Left lung (tissue), 14 donors: Measurements from ENCODE around the gene PSMA1. TPM values are rescaled to one million over a fixed set of nuclear protein-coding genes. Genes with fewer than 3 reads are reported as not detected.
"Not testable (repeated sequence)": the region's sequence is repeated elsewhere in the genome, so short reads cannot be mapped to it uniquely, and the experiment has no call there.

Experiments
- ATAC-seq: fragments of 200-7000 bp; cut with Tn5 transposase; one replicate; pipeline ENCODE4 v1.9.1; 2020; ENCODE audit warnings: moderate library complexity
- DNase-seq, 4 donors: peaks; one replicate each; pipeline ENCODE4 v3.0.0-alpha.2; 2013 to 2020
- H3K27ac ChIP-seq, 2 donors: fragments of 200-600 bp; sonication (generic) in 1 of 2; one replicate each; pipeline versions ENCODE4 v1.5.0 to v1.8.0; 2020 to 2021
- H3K27me3 ChIP-seq, 2 donors: fragments of 200-600 bp; sonication (generic) in 1 of 2; one replicate each; pipeline versions ENCODE4 v1.5.0 to v1.8.0; 2020 to 2021
- H3K36me3 ChIP-seq, 2 donors: fragments of 200-600 bp; sonication (generic) in 1 of 2; one replicate each; pipeline versions ENCODE4 v1.5.0 to v1.8.0; 2020 to 2021
- H3K4me1 ChIP-seq, 2 donors: fragments of 200-600 bp; one replicate each; pipeline ENCODE4 v1.8.0; 2021
- H3K4me3 ChIP-seq, 2 donors: fragments of 200-600 bp; sonication (generic) in 1 of 2; one replicate each; pipeline versions ENCODE4 v1.5.0 to v1.8.0; 2020 to 2021; ENCODE audit warnings: mild to moderate bottlenecking in 1 of 2
- H3K9me3 ChIP-seq, 2 donors: fragments of 200-600 bp; sonication (generic) in 1 of 2; one replicate each; pipeline versions ENCODE4 v1.5.0 to v1.8.0; 2020 to 2021
- intact Hi-C, 2 donors: fragments of 100-400 bp; cut with DNase I; formaldehyde crosslinking; loops; one replicate each; pipeline versions ENCODE4 v1.11.2 to v1.14.2; 2022
- long read RNA-seq, 12 donors: library from polyadenylated mRNA in 2 of 12; unstranded in 2 of 12; transcript quantifications; one replicate each; pipeline ENCODE4 v2.0.0 and lab custom pipeline, GENCODE V29; 2019 to 2026
- polyA plus RNA-seq, 6 donors: library from polyadenylated mRNA; unstranded; fragments of 120-200 nt; gene quantifications; one replicate each; pipeline ENCODE4 v1.2.1, GENCODE V29; 2013; ENCODE audit not compliant: insufficient read length in 6 of 6
- total RNA-seq, 2 donors: library from RNA; stranded (reverse); fragmentation: NEBNext Ultra II Directional; extraction: Animal tissue kit (Norgen Biotek cat#: 25700); gene quantifications; one replicate each; pipeline ENCODE4 v1.2.1, GENCODE V29; 2021
- TF ChIP-seq, protein P1 (sequence below), 2 donors: fragments of 200-600 bp; sonication (generic) in 1 of 2; IDR thresholded peaks; one replicate each; pipeline versions ENCODE4 v1.5.0 to v1.8.0; 2021; ENCODE audit warnings: antibody characterized with exemption in 2 of 2
- donor health status: DM: no; HTN: yes; CAD: no.
- donor health status: DM: no; HTN: no; CAD: no.

The PSMA1 gene
- 100 to 1,000 TPM; 109 to 184 TPM for total RNA-seq
- 100 to 1,000 TPM; 162 to 183 (median 172) TPM for polyA plus RNA-seq
- long read RNA-seq, donor 1, transcript PSMA1-201 (10 exons, 1,505 nt), result major isoform, 65 of 107 reads
- long read RNA-seq, donor 1, partial matches to known transcripts, result 36 of 107 reads
- long read RNA-seq, donor 1, other reads (novel, unspliced or antisense), result 0 of 107 reads
- long read RNA-seq, donor 2, transcript PSMA1-201 (10 exons, 1,505 nt), result major isoform, 55 of 115 reads
- long read RNA-seq, donor 2, partial matches to known transcripts, result 54 of 115 reads
- long read RNA-seq, donor 2, other reads (novel, unspliced or antisense), result 0 of 115 reads
- long read RNA-seq, donor 3, transcript PSMA1-201 (10 exons, 1,505 nt), result major isoform, 42 of 56 reads
- long read RNA-seq, donor 3, partial matches to known transcripts, result 6 of 56 reads
- long read RNA-seq, donor 3, other reads (novel, unspliced or antisense), result 5 of 56 reads
- long read RNA-seq, donor 4, transcript PSMA1-201 (10 exons, 1,505 nt), result major isoform, 88 of 115 reads
- long read RNA-seq, donor 4, partial matches to known transcripts, result 3 of 115 reads
- long read RNA-seq, donor 4, other reads (novel, unspliced or antisense), result 20 of 115 reads
- long read RNA-seq, donor 5, transcript PSMA1-201 (10 exons, 1,505 nt), result major isoform, 51 of 97 reads
- long read RNA-seq, donor 5, partial matches to known transcripts, result 36 of 97 reads
- long read RNA-seq, donor 5, other reads (novel, unspliced or antisense), result 5 of 97 reads
- long read RNA-seq, donor 6, transcript PSMA1-201 (10 exons, 1,505 nt), result major isoform, 48 of 73 reads
- long read RNA-seq, donor 6, partial matches to known transcripts, result 20 of 73 reads
- long read RNA-seq, donor 6, other reads (novel, unspliced or antisense), result 0 of 73 reads
- long read RNA-seq, donor 7, transcript PSMA1-201 (10 exons, 1,505 nt), result major isoform, 15 of 21 reads
- long read RNA-seq, donor 7, partial matches to known transcripts, result 0 of 21 reads
- long read RNA-seq, donor 7, other reads (novel, unspliced or antisense), result 0 of 21 reads
- long read RNA-seq, donor 8, transcript PSMA1-201 (10 exons, 1,505 nt), result major isoform, 30 of 46 reads
- long read RNA-seq, donor 8, partial matches to known transcripts, result 8 of 46 reads
- long read RNA-seq, donor 8, other reads (novel, unspliced or antisense), result 0 of 46 reads
- long read RNA-seq, donor 9, result 0 reads
- long read RNA-seq, donor 10, transcript PSMA1-201 (10 exons, 1,505 nt), result major isoform, 142 of 170 reads
- long read RNA-seq, donor 10, partial matches to known transcripts, result 6 of 170 reads
- long read RNA-seq, donor 10, other reads (novel, unspliced or antisense), result 20 of 170 reads
- long read RNA-seq, donor 11, transcript PSMA1-201 (10 exons, 1,505 nt), result major isoform, 48 of 89 reads
- long read RNA-seq, donor 11, partial matches to known transcripts, result 32 of 89 reads
- long read RNA-seq, donor 11, other reads (novel, unspliced or antisense), result 0 of 89 reads
- long read RNA-seq, donor 12, transcript PSMA1-201 (10 exons, 1,505 nt), result major isoform, 39 of 60 reads
- long read RNA-seq, donor 12, partial matches to known transcripts, result 14 of 60 reads
- long read RNA-seq, donor 12, other reads (novel, unspliced or antisense), result 5 of 60 reads

DNA sequence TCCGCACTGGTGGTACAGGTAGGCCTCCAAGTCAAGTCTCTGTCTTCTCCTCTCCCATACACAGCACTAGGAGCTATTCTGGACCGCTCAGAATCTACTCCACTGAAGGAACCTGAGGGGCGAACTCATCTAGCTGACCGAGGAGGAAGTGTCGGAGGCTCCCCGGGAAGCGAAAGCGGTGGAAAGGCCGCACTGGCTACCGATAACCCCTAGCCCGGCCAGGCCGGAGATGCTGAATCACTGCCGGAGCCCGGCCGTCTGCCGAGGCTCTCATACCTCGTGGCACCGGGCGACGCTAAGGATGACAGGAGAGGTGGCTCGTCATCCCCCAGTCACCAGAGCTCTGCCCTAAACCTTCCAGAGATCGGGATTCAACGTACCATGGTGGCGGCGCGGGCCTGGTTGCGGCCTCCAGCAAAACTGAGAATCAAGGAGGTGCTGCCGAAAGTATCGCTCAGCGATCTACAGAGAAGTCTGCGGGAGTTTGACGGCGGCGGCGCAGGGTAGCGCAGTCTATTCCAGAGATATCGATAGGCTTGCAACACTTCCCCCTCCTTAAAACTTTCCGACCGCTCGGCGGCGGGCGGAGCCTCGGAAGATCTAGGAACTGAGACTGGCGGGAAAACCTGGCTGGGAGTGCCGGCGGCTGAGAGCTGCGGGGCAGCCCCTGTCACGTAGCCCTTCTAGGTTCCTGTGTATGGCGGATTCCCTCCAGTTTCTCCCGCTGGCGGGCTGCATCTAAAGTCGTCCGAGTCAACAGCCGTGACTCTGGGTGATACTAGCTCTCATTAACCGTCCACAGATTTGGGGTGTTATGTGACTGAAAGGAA, at the start of gene PSMA1:
Gene PSMA1, minus strand, starts transcription at position 470 of the 830 bp plus-strand sequence. Its CDS starts 87 bp downstream, at position 383.
- intact Hi-C loops, result no loop called here
- DNase-seq, result peak; percentile 90 to 98 (median 96)
- H3K4me1 ChIP-seq, result peaks cover 0 to 31% of the 10 kb centered on the region in 2 donors
- H3K9me3 ChIP-seq, result no peaks in the 10 kb centered on the region
- peaks cover 0 to 28% of the 10 kb centered on the region in 2 donors for H3K36me3 ChIP-seq
- TF ChIP-seq, protein P1, sequence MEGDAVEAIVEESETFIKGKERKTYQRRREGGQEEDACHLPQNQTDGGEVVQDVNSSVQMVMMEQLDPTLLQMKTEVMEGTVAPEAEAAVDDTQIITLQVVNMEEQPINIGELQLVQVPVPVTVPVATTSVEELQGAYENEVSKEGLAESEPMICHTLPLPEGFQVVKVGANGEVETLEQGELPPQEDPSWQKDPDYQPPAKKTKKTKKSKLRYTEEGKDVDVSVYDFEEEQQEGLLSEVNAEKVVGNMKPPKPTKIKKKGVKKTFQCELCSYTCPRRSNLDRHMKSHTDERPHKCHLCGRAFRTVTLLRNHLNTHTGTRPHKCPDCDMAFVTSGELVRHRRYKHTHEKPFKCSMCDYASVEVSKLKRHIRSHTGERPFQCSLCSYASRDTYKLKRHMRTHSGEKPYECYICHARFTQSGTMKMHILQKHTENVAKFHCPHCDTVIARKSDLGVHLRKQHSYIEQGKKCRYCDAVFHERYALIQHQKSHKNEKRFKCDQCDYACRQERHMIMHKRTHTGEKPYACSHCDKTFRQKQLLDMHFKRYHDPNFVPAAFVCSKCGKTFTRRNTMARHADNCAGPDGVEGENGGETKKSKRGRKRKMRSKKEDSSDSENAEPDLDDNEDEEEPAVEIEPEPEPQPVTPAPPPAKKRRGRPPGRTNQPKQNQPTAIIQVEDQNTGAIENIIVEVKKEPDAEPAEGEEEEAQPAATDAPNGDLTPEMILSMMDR (IDR thresholded peaks at IDR 0.05), result peak; percentile 41 to 74
- no peaks in the 10 kb centered on the region for H3K27me3 ChIP-seq
- ATAC-seq, result peak; percentile 98
- peak within 1 kb of the TSS; percentile 89 to 93 for H3K27ac ChIP-seq
- peak within 1 kb of the TSS; percentile 70 to 83 for H3K4me3 ChIP-seq

DNA sequence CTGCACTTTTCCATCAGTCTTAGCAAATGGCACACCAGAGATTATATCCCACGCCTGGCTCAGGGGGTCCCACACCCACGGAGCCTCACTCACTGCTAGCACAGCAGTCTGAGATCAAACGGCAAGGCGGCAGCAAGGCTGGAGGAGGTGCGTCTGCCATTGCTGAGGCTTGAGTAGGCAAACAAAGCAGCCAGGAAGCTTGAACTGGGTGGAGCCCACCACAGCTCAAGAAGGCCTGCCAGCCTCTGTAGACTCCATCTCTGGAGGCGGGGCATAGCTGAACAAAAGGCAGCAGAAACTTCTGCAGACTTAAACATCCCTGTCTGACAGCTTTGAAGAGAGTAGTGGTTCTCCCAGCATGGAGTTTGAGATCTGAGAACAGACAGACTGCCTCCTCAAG, 49.3 kb upstream of the PSMA1 start:
- DNase-seq, H3K4me1 ChIP-seq, H3K27me3 ChIP-seq, H3K36me3 ChIP-seq, H3K9me3 ChIP-seq, H3K27ac ChIP-seq, intact Hi-C loops, ATAC-seq, H3K4me3 ChIP-seq: not testable (repeated sequence)

DNA sequence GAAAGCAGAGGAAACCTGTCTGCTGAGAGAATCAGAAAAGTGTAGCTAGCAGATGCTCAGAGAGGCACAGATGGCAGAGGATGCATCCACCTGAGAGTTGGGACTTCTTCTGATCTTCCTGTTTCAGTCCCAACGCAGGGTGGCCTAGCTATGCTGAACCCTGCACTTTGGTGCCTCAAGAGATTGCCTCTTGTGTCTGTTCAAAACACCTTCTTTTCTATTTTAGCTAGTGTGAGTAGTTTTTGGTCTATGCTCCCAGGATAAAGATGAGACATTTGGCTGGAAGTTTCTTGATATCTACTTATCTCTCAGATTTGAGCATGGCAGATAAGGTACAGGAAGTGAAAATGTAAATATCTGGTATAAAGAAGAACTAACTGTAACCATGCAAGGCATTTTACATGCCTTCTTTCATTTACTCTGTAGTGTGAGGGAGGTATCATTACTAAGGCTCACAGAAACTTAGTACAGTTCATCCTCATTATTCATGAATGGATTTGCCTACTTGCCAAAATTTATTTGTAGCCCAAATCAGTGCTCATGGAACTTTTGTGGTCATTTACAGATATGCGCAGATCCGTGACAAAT, 47.0 kb upstream of the PSMA1 start:
- no peak for ATAC-seq
- TF ChIP-seq, protein P1 (IDR thresholded peaks at IDR 0.05), result no peak
- H3K36me3 ChIP-seq, result no peaks in the 10 kb centered on the region
- no peaks in the 10 kb centered on the region for H3K4me1 ChIP-seq
- intact Hi-C loops, result no loop called here
- no peaks in the 10 kb centered on the region for H3K9me3 ChIP-seq
- DNase-seq, result no peak
- H3K27me3 ChIP-seq, result no peaks in the 10 kb centered on the region
- H3K4me3 ChIP-seq, result no peak overlapping the region
- H3K27ac ChIP-seq, result no peak overlapping the region

DNA sequence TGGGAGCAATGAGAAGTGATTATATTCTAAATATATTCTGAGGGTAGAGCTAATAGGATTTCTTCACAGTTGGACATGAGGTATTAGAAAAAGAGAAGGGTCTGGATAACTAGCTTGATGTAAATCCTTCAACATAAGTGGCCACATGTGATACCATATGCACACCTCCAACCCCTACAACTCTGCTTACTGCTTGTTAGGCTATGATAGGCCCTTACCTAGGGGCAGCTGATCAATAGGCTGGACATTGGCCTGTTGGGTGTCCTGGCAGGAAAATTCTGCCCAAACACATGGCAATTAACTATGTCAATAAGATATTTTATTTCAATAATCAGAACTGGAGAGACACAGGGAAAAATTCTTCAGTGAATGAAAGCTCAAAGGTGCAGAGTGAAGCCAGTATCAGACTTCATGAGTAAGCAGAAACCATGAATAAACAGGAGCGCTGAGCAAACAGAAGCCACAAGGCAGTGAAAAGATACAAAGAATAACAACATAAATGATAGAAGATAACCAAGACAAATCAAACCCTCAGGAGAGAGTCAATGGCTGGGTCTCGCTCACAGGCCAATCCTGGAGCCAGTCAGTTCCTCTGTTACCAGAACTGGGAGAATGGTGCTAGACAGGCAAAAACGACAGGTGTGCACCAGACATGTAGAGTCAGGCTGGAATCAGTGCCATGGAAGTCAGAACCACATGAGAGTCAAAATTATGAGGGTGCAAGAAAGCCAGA, 46.3 kb upstream of the PSMA1 start:
- ATAC-seq, result no peak

More for the DNA sequence above, 46.3 kb upstream of the PSMA1 start:
- H3K4me1 ChIP-seq, result no peaks in the 10 kb centered on the region
- H3K9me3 ChIP-seq, result no peaks in the 10 kb centered on the region
- no peak for DNase-seq
- H3K4me3 ChIP-seq, result no peak overlapping the region
- TF ChIP-seq, protein P1 (IDR thresholded peaks at IDR 0.05), result no peak
- intact Hi-C loops, result no loop called here
- H3K36me3 ChIP-seq, result no peaks in the 10 kb centered on the region
- no peaks in the 10 kb centered on the region for H3K27me3 ChIP-seq
- no peak overlapping the region for H3K27ac ChIP-seq
